ENCODE results near the gene IQSEC1. TPM values are rescaled to one million over a fixed set of nuclear protein-coding genes. Genes with fewer than 3 reads are reported as not detected.

Gene IQSEC1
- total and polyA plus RNA-seq, 9 of the 15 experiments (the other 6 are each of a cell fraction or from before 2014, with no cell fraction given): 0.56 to 39.0 (median 6.8) TPM

GRCh38 chr3:12966847-12967605 lies 106.2 kb downstream of the IQSEC1 start (continued):
- TF ChIP-seq CBX2 (IDR thresholded peaks at IDR 0.05; ENCODE audit: insufficient read depth, low read length, poor library complexity, severe bottlenecking): no peak
- no peak for TF ChIP-seq BMI1 (IDR thresholded peaks at IDR 0.05; ENCODE audit: low read length)
- 0 out of 4 replicates have a peak, but pooled peaks of 1 of the 2 experiments have one; percentile 24 for TF ChIP-seq FOXA3 (CRISPR knock-in tag; conservative IDR thresholded peaks at IDR 0.05 in 1 of 2, IDR thresholded peaks at IDR 0.05 in 1 of 2)
- TF ChIP-seq, protein P1, sequence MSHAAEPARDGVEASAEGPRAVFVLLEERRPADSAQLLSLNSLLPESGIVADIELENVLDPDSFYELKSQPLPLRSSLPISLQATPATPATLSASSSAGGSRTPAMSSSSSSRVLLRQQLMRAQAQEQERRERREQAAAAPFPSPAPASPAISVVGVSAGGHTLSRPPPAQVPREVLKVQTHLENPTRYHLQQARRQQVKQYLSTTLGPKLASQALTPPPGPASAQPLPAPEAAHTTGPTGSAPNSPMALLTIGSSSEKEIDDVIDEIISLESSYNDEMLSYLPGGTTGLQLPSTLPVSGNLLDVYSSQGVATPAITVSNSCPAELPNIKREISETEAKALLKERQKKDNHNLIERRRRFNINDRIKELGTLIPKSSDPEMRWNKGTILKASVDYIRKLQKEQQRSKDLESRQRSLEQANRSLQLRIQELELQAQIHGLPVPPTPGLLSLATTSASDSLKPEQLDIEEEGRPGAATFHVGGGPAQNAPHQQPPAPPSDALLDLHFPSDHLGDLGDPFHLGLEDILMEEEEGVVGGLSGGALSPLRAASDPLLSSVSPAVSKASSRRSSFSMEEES (CRISPR knock-in tag; IDR thresholded peaks at IDR 0.05): no peak
- TF ChIP-seq NCOA1 (IDR thresholded peaks at IDR 0.05; ENCODE audit: low read depth): peak; percentile 31; the same call in 1 of the 2 replicates
- 0 out of 2 replicates have a peak, but pooled peaks have one; percentile 64 for TF ChIP-seq ZNF282 (CRISPR knock-in tag; IDR thresholded peaks at IDR 0.05)
- TF ChIP-seq MYNN (IDR thresholded peaks at IDR 0.05): no peak
- TF ChIP-seq MYNN (CRISPR knock-in tag; IDR thresholded peaks at IDR 0.05): no peak
- TF ChIP-seq, protein P2, sequence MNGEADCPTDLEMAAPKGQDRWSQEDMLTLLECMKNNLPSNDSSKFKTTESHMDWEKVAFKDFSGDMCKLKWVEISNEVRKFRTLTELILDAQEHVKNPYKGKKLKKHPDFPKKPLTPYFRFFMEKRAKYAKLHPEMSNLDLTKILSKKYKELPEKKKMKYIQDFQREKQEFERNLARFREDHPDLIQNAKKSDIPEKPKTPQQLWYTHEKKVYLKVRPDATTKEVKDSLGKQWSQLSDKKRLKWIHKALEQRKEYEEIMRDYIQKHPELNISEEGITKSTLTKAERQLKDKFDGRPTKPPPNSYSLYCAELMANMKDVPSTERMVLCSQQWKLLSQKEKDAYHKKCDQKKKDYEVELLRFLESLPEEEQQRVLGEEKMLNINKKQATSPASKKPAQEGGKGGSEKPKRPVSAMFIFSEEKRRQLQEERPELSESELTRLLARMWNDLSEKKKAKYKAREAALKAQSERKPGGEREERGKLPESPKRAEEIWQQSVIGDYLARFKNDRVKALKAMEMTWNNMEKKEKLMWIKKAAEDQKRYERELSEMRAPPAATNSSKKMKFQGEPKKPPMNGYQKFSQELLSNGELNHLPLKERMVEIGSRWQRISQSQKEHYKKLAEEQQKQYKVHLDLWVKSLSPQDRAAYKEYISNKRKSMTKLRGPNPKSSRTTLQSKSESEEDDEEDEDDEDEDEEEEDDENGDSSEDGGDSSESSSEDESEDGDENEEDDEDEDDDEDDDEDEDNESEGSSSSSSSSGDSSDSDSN (IDR thresholded peaks at IDR 0.05; ENCODE audit: borderline replicate concordance in 1 of 2, low read depth in 2 of 2, low read length in 2 of 2): peak in 1 of 2 experiments; percentile 26; a peak in 1 of 4 replicates
- TF ChIP-seq HOXB6 (CRISPR knock-in tag; IDR thresholded peaks at IDR 0.05; ENCODE audit: borderline replicate concordance): no peak
- TF ChIP-seq ZFP30 (CRISPR knock-in tag; IDR thresholded peaks at IDR 0.05; ENCODE audit: borderline replicate concordance): no peak
- no peak for TF ChIP-seq SLC30A9 (CRISPR knock-in tag; IDR thresholded peaks at IDR 0.05)
- TF ChIP-seq, protein P3, sequence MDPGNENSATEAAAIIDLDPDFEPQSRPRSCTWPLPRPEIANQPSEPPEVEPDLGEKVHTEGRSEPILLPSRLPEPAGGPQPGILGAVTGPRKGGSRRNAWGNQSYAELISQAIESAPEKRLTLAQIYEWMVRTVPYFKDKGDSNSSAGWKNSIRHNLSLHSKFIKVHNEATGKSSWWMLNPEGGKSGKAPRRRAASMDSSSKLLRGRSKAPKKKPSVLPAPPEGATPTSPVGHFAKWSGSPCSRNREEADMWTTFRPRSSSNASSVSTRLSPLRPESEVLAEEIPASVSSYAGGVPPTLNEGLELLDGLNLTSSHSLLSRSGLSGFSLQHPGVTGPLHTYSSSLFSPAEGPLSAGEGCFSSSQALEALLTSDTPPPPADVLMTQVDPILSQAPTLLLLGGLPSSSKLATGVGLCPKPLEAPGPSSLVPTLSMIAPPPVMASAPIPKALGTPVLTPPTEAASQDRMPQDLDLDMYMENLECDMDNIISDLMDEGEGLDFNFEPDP (CRISPR knock-in tag; IDR thresholded peaks at IDR 0.05): 0 out of 2 replicates have a peak, but pooled peaks have one; percentile 8
- no peak for TF ChIP-seq ZNF507 (tag; conservative IDR thresholded peaks at IDR 0.05)
- TF ChIP-seq ZNF24 (IDR thresholded peaks at IDR 0.05): no peak
- no peak; the same call in 1 of the 2 replicates for TF ChIP-seq GATAD2B (IDR thresholded peaks at IDR 0.05; ENCODE audit: borderline replicate concordance)
- TF ChIP-seq, protein P4, sequence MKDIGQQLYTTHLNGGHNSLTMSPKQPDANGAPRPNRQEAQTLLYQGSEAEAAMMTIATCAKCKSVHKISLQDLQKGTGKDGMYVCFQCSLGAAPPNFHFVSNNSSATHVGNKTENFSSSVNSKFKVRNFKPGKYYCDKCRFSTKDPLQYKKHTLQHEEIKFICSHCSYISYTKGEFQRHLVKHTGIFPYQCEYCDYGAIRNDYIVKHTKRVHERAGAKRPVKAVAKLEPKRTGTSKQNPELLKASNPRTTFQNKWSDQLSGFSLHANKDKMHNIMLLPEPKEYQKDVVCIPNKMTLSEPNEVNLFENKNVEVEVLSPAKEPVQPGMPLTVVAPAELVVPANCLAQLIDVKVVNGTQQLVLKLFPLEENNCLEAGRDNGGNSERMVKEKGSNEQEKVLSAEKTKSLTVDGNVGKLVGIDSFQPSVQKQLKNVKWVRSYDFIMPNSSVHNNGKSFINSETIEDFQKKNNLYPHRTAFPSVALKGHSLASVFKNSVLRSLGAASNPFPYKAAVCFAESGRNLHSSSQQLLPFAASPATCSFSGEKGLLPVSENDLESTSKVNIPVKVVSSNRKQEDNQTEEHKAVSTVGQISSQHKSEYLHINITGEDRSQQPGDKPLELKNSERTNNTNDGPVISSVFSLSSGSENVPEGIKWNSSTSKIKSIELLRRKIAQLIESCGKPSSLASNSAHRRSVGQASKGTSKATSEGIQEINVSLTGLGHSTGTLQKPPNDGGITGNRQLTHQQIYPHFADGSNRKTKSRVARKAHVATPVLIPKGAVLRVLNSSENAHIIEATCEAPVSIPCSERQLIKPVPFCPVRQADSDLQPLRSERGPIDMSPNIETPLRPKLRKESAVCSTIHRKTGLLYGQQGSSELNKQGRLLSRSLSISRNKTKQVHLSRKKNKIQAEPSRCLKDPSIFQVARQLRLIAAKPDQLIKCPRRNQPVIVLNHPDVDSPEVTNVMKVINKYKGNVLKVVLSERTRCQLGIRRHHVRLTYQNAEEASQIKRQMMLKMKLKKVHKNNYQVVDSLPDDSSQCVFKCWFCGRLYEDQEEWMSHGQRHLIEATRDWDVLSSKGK (CRISPR knock-in tag; IDR thresholded peaks at IDR 0.05): no peak
